Measurements from ENCODE around the gene SRM. TPM values are rescaled to one million over a fixed set of nuclear protein-coding genes. Genes with fewer than 3 reads are reported as not detected.
A peak's percentile ranks its signal among the peaks of the same experiment; 100 is the strongest.

Gene SRM
- total RNA-seq, 4 donors from 2014 or later = 15.5 to 86.3 (median 42.8) TPM

- Histone ChIP-seq H3K9me3 (no peaks in the 10 kb centered on the region), H3K4me1 (no peaks in the 10 kb centered on the region), H3K4me3 (no peak within 1 kb of the TSS), H3K36me3 (no peaks in the 10 kb centered on the region), H3K27ac (no peak within 1 kb of the TSS), H3K27me3 (no peaks in the 10 kb centered on the region)
- intact Hi-C loops (cut with DNase I; ENCODE audit: low total_unique reads) = no loop called here
- peak in 1 of 2 donors; percentile 8 for DNase-seq
- TF ChIP-seq POLR2A (IDR thresholded peaks at IDR 0.05) = no peak
- TF ChIP-seq, protein P1, sequence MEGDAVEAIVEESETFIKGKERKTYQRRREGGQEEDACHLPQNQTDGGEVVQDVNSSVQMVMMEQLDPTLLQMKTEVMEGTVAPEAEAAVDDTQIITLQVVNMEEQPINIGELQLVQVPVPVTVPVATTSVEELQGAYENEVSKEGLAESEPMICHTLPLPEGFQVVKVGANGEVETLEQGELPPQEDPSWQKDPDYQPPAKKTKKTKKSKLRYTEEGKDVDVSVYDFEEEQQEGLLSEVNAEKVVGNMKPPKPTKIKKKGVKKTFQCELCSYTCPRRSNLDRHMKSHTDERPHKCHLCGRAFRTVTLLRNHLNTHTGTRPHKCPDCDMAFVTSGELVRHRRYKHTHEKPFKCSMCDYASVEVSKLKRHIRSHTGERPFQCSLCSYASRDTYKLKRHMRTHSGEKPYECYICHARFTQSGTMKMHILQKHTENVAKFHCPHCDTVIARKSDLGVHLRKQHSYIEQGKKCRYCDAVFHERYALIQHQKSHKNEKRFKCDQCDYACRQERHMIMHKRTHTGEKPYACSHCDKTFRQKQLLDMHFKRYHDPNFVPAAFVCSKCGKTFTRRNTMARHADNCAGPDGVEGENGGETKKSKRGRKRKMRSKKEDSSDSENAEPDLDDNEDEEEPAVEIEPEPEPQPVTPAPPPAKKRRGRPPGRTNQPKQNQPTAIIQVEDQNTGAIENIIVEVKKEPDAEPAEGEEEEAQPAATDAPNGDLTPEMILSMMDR (IDR thresholded peaks at IDR 0.05) = no peak
Measured at GRCh38 chr1:11046625-11047365, 13.0 kb downstream of the SRM start, which contains the start of gene MASP2. TSS of gene MASP2 (minus strand) at chr1:11047239. CDS start at chr1:11047207, 32 bp downstream.

- no peak overlapping the region for H3K27ac ChIP-seq
- no peaks in the 10 kb centered on the region for H3K4me1 ChIP-seq
- intact Hi-C loops (cut with DNase I; ENCODE audit: low total_unique reads) = no loop called here
- no peak overlapping the region for H3K4me3 ChIP-seq
- H3K27me3 ChIP-seq = no peaks in the 10 kb centered on the region
- peak in 1 of 2 donors; percentile 8 for DNase-seq
- H3K36me3 ChIP-seq = no peaks in the 10 kb centered on the region
- no peaks in the 10 kb centered on the region for H3K9me3 ChIP-seq
- TF ChIP-seq, protein P1 (IDR thresholded peaks at IDR 0.05) = no peak
- TF ChIP-seq POLR2A (IDR thresholded peaks at IDR 0.05) = no peak
Measured at GRCh38 chr1:11046270-11046566, 13.6 kb downstream of the SRM start.

GRCh38 chr1:11045428-11046269 lies 14.2 kb downstream of the SRM start:
- Histone ChIP-seq H3K4me1 (no peaks in the 10 kb centered on the region), H3K36me3 (no peaks in the 10 kb centered on the region), H3K4me3 (no peak overlapping the region), H3K27ac (no peak overlapping the region), H3K27me3 (no peaks in the 10 kb centered on the region), H3K9me3 (no peaks in the 10 kb centered on the region)
- DNase-seq = peak in 1 of 2 donors; percentile 11
- intact Hi-C loops (cut with DNase I; ENCODE audit: low total_unique reads) = no loop called here
- no peak for TF ChIP-seq POLR2A (IDR thresholded peaks at IDR 0.05)
- TF ChIP-seq, protein P1 (IDR thresholded peaks at IDR 0.05) = no peak

DNA sequence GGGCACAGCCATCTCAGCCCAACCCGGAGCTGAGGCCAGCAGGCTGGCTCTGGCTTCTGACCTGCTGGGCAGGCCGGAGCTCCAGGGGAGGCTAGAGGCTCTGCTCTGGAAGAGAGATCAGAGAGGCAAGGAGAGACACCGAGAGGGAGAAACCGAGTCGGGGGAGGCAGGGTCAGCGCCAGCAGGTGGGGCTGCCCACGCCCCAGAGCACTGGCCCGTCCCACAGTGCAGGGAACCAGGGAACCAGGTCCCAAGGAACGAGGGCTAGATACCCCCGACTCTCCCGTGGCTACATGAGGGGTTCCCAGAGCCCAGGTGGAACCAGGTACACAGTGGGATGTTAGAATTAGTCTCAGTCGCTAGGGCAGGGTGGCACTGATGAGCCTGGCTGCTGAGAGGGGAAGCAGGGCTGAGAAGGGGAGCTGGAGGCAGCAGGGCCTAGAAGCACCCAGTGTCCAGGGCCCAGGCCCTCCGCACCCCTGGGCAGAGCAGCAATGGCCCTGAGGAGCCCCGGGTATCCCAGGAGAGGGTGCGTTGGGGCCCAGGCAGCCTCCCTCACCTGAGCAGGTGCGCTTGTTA lies 14.9 kb downstream of the SRM start:
- Histone ChIP-seq H3K9me3 (no peaks in the 10 kb centered on the region), H3K4me3 (no peak overlapping the region), H3K36me3 (no peaks in the 10 kb centered on the region), H3K27ac (no peak overlapping the region), H3K4me1 (no peaks in the 10 kb centered on the region), H3K27me3 (no peaks in the 10 kb centered on the region)
- no peak for TF ChIP-seq POLR2A (IDR thresholded peaks at IDR 0.05)
- TF ChIP-seq, protein P1 (IDR thresholded peaks at IDR 0.05) = no peak
- peak in 1 of 2 donors; percentile 10 for DNase-seq
- intact Hi-C loops (cut with DNase I; ENCODE audit: low total_unique reads) = loop anchor here (5.0 kb wide), 1 partner anchor 602 kb away; no protein-coding TSS in a partner anchor
